ENCODE measurements around the gene FBXO48. TPM values are rescaled to one million over a fixed set of nuclear protein-coding genes. Genes with fewer than 3 reads are reported as not detected.
"Not testable (repeated sequence)": the region's sequence is repeated elsewhere in the genome, so short reads cannot be mapped to it uniquely, and the experiment has no call there.

FBXO48 gene
- total RNA-seq, 4 donors from 2014 or later = 0.60 to 2.0 (median 1.2) TPM

DNA sequence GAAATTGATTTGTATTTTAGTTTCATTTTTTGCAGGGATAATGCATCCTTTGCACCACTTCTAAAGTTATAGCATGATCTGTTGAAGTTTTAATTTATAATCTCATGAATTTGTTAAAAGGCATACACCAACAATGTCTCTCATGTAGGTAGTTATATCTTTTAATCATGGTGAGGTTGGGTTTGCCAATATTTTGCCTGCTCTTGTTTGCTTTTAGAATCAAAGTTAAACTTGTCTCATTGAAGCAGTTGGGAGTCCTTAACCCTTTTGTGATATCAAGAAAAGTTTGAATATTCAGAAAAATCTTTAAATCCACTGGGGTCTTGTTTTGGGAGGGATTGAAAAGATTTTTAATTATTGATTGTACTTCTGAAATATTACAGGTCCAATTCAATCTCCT, 32.0 kb upstream of the FBXO48 start:
- Histone ChIP-seq H3K27me3 (no peaks in the 10 kb centered on the region), H3K9me3 (peaks cover 0 to 19% (median 0%) of the 10 kb centered on the region in 4 donors), H3K27ac (no peak overlapping the region), H3K36me3 (peaks cover 0 to 26% (median 0%) of the 10 kb centered on the region in 3 donors), H3K4me1 (no peaks in the 10 kb centered on the region), H3K4me3 (no peak overlapping the region)
- no peak for DNase-seq (ENCODE audit: low spot score in 2 of 2)
- TF ChIP-seq POLR2A (IDR thresholded peaks at IDR 0.05) (no peak), EP300 (IDR thresholded peaks at IDR 0.05) (no peak), CTCF (IDR thresholded peaks at IDR 0.05) (no peak)

DNA sequence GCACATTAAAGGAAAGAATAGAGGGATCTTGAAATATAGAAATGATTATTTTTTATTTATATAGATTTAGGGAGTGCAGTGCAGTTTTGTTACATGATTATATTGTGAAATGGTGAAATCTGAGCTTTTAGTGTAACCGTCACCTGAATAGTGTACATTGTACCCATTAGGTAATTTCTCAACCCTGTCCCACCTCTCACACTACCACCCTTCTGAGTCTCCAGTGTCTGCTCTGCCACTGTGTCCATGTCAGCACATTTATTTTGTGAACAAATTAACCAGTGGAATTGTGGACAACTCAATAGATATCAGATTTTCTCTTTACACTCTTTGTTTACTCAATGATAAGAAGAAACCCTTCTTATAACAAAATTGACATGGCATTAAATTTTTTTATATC, 24.5 kb upstream of the FBXO48 start:
- no peaks in the 10 kb centered on the region for H3K27me3 ChIP-seq

GRCh38 chr2:68489282-68489681, 22.2 kb upstream of the FBXO48 start:
- 94% methylated on average over 1 of the region's 1 CpG for WGBS, 2 donors
- H3K9me3 ChIP-seq = no peaks in the 10 kb centered on the region
- no peak overlapping the region for H3K27ac ChIP-seq
- DNase-seq (ENCODE audit: low spot score in 2 of 2) = no peak
- no peaks in the 10 kb centered on the region for H3K4me1 ChIP-seq
- TF ChIP-seq EP300 (IDR thresholded peaks at IDR 0.05) = no peak
- TF ChIP-seq CTCF (IDR thresholded peaks at IDR 0.05) = no peak
- no peaks in the 10 kb centered on the region for H3K36me3 ChIP-seq
- no peaks in the 10 kb centered on the region for H3K27me3 ChIP-seq
- H3K4me3 ChIP-seq = no peak overlapping the region

More for the DNA sequence above, 24.5 kb upstream of the FBXO48 start:
- Histone ChIP-seq H3K4me1 (no peaks in the 10 kb centered on the region), H3K36me3 (peaks cover 0 to 20% (median 0%) of the 10 kb centered on the region in 3 donors), H3K4me3 (no peak overlapping the region), H3K27ac (no peak overlapping the region), H3K9me3 (peaks cover 0 to 14% (median 0%) of the 10 kb centered on the region in 4 donors)
- TF ChIP-seq EP300 (IDR thresholded peaks at IDR 0.05) (no peak), CTCF (IDR thresholded peaks at IDR 0.05) (no peak), POLR2A (IDR thresholded peaks at IDR 0.05) (no peak)
- WGBS, 2 donors = 98 to 100% methylated on average over 1 of the region's 1 CpG
- DNase-seq (ENCODE audit: low spot score in 2 of 2) = no peak

DNA sequence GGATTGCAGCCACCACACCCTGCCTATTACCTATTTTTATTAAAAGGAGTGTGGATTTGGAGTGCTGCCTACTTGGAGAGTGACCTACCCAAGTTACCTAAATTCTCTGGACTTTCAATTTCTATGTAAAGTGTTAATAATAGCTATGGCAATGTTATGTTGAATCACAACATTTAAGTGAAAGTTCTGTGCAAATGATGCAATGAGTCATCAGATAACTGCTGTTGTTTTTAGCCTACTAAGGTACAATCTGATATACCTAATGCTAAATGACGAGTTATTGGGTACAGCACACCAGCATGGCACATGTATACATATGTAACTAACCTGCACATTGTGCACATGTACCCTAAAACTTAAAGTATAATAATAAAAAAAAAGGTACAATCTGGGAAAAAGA, 21.5 kb upstream of the FBXO48 start:
- not testable (repeated sequence) for H3K4me1 ChIP-seq; H3K27ac ChIP-seq; H3K9me3 ChIP-seq; DNase-seq (ENCODE audit: low spot score in 2 of 2); H3K27me3 ChIP-seq; H3K36me3 ChIP-seq; H3K4me3 ChIP-seq
- WGBS, 2 donors = 95 to 98% methylated on average over 1 of the region's 1 CpG

DNA sequence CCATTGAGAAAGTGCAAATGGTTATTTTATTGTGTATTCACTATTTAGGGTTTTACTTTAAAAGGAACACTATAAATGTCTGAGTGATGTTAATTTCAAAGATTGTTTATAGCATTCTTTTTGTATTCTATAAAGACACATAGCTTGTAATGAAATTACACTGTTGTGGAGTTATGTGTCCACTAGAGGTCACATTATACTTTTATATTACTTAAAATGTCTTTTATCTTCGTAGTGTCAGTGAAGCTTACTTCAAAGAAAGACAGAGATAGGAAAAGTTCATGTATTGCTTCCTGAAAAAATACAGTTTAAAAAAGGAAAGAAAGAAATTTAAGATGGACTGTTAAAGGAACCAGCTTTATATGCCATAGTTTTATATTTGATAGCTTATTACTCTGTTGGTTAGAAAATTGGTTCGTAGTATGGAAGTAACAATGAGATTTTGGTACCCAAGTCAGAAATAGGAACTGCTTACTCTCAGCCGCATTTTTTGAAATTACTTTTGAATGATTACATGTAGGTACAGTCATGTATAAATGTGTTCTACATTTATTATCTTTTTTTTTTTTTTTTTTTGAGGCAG, 20.8 kb upstream of the FBXO48 start:
- no peaks in the 10 kb centered on the region for H3K4me1 ChIP-seq
- H3K9me3 ChIP-seq = no peaks in the 10 kb centered on the region
- H3K4me3 ChIP-seq = no peak overlapping the region
- H3K36me3 ChIP-seq = no peaks in the 10 kb centered on the region
- WGBS, 2 donors = 59 to 60% methylated on average over 3 of the region's 3 CpGs
- H3K27me3 ChIP-seq = no peaks in the 10 kb centered on the region
- H3K27ac ChIP-seq = no peak overlapping the region
- TF ChIP-seq POLR2A (IDR thresholded peaks at IDR 0.05) = no peak
- peak in 3 of 5 experiments; percentile 41 to 49 (median 45) for TF ChIP-seq CTCF (IDR thresholded peaks at IDR 0.05)
- DNase-seq (ENCODE audit: low spot score in 2 of 2) = no peak

GRCh38 chr2:68483011-68483410, 15.9 kb upstream of the FBXO48 start:
- no peak overlapping the region for H3K4me3 ChIP-seq
- 68 to 94% methylated on average over 3 of the region's 3 CpGs for WGBS, 2 donors
- no peaks in the 10 kb centered on the region for H3K9me3 ChIP-seq
- DNase-seq (ENCODE audit: low spot score in 2 of 2) = no peak
- no peak for TF ChIP-seq EP300 (IDR thresholded peaks at IDR 0.05)
- no peak for TF ChIP-seq CTCF (IDR thresholded peaks at IDR 0.05)
- no peaks in the 10 kb centered on the region for H3K36me3 ChIP-seq
- no peaks in the 10 kb centered on the region for H3K4me1 ChIP-seq
- H3K27ac ChIP-seq = no peak overlapping the region
- H3K27me3 ChIP-seq = no peaks in the 10 kb centered on the region
